K562 (cell line): ENCODE results near the gene CFAP90. TPM values are rescaled to one million over a fixed set of nuclear protein-coding genes. Genes with fewer than 3 reads are reported as not detected.

ENCODE experiments used
- ELF1 ChIP-seq: fragments of 200-800 bp; sonication (Bioruptor generic); IDR thresholded peaks from 2 replicates; pipeline ENCODE4 v1.6.1; 2016; ENCODE audit warnings: missing genetic modification characterization, missing compliant biosample characterization
- EP300 ChIP-seq: IDR thresholded peaks from 2 replicates; pipeline ENCODE4 v1.6.1; 2012; ENCODE audit warnings: low read length, improper control_type of control experiment
- GTF2A2 ChIP-seq: IDR thresholded peaks from 2 replicates; pipeline ENCODE4 v1.6.1; 2016; ENCODE audit warnings: mild to moderate bottlenecking, missing genetic modification characterization, missing compliant biosample characterization
- KDM1A ChIP-seq, 2 experiments: fragments of 450-650 bp; IDR thresholded peaks; 2 replicates each; pipeline ENCODE4 v1.6.1; 2016; ENCODE audit warnings: mild to moderate bottlenecking in 2 of 2
- TAF9B ChIP-seq: fragments of 450-650 bp; IDR thresholded peaks from 2 replicates; pipeline ENCODE4 v1.6.1; 2018; ENCODE audit warnings: mild to moderate bottlenecking; ENCODE audit not compliant: partially characterized antibody
- polyA plus RNA-seq, 8 experiments: library from polyadenylated mRNA; depleted of rRNA in 4 of 8; stranded (reverse) in 5 of 8; unstranded in 3 of 8; fragments of >200 nt; fragmentation: Nextera tagmentation in 2 of 8; fragmentation: Illumina TruSeq in 1 of 8; extraction: Ambion mirVana in 2 of 8; extraction: Trizol in 1 of 8; gene quantifications; 2 replicates each; pipeline versions ENCODE4 v1.2.1 to v1.2.3, GENCODE V29; 2011 to 2014; ENCODE audit warnings: inconsistent platforms in 1 of 8, missing spikeins in 1 of 8
- total RNA-seq, 7 experiments: library from RNA; depleted of rRNA in 6 of 7; stranded (reverse); fragments of >200 nt in 6 of 7; fragmentation: Illumina TruSeq in 2 of 7; extraction: Trizol in 2 of 7; gene quantifications; 2 replicates each; pipeline versions ENCODE4 v1.2.1 to v1.2.3, GENCODE V29; 2011 to 2021; ENCODE audit warnings: low replicate concordance in 1 of 7
- TF ChIP-seq, protein P1 (sequence below): fragments of 200-600 bp; sonication (generic); IDR thresholded peaks from one replicate; pipeline ENCODE4 v1.6.1; 2012; ENCODE audit warnings: mild to moderate bottlenecking, low read depth, low read length, inconsistent platforms
- TF ChIP-seq, protein P2 (sequence below), 3 experiments: IDR thresholded peaks in 2 of 3; conservative IDR thresholded peaks in 1 of 3; 2 replicates each; pipeline ENCODE4 v1.5.1; 2011 to 2012; ENCODE audit warnings: low read length in 3 of 3, mild to moderate bottlenecking in 3 of 3, control low read depth in 2 of 3, improper control_type of control experiment in 1 of 3, inconsistent platforms in 1 of 3, low read depth in 1 of 3, mixed read lengths in 1 of 3, moderate library complexity in 1 of 3; ENCODE audit not compliant: insufficient read depth in 2 of 3

The CFAP90 gene
- total and polyA plus RNA-seq, 9 of the 15 experiments (the other 6 are each of a cell fraction or from before 2014, with no cell fraction given): not detected

- TF ChIP-seq, protein P1, sequence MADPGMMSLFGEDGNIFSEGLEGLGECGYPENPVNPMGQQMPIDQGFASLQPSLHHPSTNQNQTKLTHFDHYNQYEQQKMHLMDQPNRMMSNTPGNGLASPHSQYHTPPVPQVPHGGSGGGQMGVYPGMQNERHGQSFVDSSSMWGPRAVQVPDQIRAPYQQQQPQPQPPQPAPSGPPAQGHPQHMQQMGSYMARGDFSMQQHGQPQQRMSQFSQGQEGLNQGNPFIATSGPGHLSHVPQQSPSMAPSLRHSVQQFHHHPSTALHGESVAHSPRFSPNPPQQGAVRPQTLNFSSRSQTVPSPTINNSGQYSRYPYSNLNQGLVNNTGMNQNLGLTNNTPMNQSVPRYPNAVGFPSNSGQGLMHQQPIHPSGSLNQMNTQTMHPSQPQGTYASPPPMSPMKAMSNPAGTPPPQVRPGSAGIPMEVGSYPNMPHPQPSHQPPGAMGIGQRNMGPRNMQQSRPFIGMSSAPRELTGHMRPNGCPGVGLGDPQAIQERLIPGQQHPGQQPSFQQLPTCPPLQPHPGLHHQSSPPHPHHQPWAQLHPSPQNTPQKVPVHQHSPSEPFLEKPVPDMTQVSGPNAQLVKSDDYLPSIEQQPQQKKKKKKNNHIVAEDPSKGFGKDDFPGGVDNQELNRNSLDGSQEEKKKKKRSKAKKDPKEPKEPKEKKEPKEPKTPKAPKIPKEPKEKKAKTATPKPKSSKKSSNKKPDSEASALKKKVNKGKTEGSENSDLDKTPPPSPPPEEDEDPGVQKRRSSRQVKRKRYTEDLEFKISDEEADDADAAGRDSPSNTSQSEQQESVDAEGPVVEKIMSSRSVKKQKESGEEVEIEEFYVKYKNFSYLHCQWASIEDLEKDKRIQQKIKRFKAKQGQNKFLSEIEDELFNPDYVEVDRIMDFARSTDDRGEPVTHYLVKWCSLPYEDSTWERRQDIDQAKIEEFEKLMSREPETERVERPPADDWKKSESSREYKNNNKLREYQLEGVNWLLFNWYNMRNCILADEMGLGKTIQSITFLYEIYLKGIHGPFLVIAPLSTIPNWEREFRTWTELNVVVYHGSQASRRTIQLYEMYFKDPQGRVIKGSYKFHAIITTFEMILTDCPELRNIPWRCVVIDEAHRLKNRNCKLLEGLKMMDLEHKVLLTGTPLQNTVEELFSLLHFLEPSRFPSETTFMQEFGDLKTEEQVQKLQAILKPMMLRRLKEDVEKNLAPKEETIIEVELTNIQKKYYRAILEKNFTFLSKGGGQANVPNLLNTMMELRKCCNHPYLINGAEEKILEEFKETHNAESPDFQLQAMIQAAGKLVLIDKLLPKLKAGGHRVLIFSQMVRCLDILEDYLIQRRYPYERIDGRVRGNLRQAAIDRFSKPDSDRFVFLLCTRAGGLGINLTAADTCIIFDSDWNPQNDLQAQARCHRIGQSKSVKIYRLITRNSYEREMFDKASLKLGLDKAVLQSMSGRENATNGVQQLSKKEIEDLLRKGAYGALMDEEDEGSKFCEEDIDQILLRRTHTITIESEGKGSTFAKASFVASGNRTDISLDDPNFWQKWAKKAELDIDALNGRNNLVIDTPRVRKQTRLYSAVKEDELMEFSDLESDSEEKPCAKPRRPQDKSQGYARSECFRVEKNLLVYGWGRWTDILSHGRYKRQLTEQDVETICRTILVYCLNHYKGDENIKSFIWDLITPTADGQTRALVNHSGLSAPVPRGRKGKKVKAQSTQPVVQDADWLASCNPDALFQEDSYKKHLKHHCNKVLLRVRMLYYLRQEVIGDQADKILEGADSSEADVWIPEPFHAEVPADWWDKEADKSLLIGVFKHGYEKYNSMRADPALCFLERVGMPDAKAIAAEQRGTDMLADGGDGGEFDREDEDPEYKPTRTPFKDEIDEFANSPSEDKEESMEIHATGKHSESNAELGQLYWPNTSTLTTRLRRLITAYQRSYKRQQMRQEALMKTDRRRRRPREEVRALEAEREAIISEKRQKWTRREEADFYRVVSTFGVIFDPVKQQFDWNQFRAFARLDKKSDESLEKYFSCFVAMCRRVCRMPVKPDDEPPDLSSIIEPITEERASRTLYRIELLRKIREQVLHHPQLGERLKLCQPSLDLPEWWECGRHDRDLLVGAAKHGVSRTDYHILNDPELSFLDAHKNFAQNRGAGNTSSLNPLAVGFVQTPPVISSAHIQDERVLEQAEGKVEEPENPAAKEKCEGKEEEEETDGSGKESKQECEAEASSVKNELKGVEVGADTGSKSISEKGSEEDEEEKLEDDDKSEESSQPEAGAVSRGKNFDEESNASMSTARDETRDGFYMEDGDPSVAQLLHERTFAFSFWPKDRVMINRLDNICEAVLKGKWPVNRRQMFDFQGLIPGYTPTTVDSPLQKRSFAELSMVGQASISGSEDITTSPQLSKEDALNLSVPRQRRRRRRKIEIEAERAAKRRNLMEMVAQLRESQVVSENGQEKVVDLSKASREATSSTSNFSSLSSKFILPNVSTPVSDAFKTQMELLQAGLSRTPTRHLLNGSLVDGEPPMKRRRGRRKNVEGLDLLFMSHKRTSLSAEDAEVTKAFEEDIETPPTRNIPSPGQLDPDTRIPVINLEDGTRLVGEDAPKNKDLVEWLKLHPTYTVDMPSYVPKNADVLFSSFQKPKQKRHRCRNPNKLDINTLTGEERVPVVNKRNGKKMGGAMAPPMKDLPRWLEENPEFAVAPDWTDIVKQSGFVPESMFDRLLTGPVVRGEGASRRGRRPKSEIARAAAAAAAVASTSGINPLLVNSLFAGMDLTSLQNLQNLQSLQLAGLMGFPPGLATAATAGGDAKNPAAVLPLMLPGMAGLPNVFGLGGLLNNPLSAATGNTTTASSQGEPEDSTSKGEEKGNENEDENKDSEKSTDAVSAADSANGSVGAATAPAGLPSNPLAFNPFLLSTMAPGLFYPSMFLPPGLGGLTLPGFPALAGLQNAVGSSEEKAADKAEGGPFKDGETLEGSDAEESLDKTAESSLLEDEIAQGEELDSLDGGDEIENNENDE: no peak
- TF ChIP-seq GTF2A2 (tag) (no peak), ELF1 (tag) (peak; percentile 41; the same call in 1 of the 2 replicates), KDM1A (IDR thresholded peaks at IDR 0.05) (no peak), TAF9B (no peak), EP300 (no peak)
- TF ChIP-seq, protein P2, sequence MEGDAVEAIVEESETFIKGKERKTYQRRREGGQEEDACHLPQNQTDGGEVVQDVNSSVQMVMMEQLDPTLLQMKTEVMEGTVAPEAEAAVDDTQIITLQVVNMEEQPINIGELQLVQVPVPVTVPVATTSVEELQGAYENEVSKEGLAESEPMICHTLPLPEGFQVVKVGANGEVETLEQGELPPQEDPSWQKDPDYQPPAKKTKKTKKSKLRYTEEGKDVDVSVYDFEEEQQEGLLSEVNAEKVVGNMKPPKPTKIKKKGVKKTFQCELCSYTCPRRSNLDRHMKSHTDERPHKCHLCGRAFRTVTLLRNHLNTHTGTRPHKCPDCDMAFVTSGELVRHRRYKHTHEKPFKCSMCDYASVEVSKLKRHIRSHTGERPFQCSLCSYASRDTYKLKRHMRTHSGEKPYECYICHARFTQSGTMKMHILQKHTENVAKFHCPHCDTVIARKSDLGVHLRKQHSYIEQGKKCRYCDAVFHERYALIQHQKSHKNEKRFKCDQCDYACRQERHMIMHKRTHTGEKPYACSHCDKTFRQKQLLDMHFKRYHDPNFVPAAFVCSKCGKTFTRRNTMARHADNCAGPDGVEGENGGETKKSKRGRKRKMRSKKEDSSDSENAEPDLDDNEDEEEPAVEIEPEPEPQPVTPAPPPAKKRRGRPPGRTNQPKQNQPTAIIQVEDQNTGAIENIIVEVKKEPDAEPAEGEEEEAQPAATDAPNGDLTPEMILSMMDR (IDR thresholded peaks at IDR 0.05 in 2 of 3, conservative IDR thresholded peaks at IDR 0.05 in 1 of 3; ENCODE audit: insufficient read depth in 2 of 3, low read depth in 1 of 3, low read length in 3 of 3): peak in 2 of 3 experiments; percentile 48 to 64; a peak in 3 of 6 replicates
- TF ChIP-seq, all 486 proteins: peak for 6
Observed at GRCh38 chr5:7886849-7887475, 36.0 kb upstream of the CFAP90 start (continued).
